ENCODE results near the gene LEMD2.

The LEMD2 gene

DNA sequence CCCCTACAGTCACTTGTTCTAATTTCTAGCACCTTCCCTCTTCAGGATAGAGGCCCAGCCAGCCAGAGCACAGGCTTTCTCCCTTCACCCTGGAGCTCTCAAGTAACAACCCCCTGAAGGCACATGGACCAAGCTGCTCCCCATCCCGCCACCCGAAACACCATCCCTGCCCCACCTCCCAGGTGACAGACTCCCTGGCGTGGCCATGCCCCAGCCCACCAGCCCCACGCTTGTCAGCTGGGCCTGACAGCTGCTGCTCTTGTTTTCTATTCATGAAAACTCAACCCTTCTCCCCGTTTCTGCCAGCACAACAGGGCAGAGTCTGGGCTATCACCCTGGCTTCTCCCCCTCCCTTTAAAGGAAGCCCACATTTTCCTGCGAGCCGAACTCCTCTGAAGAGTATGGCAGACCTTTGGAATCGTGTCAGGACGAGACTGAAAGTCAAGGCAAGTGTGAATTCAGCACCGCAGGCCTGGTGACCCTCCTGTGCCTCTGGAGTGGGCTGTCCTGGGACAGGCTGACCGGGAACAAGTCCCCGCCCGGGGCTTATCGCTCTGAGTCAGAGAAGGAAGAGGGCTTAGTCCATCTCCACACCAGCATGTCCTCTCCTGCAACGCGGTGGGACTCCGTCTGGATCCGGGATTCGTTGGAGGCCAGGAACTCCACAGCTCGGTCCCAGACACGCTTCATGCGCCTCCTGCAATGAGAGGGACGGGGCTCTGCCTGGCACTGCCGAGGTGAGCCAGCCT lies 16.7 kb downstream of the LEMD2 start:
- DNase-seq: no peak

DNA sequence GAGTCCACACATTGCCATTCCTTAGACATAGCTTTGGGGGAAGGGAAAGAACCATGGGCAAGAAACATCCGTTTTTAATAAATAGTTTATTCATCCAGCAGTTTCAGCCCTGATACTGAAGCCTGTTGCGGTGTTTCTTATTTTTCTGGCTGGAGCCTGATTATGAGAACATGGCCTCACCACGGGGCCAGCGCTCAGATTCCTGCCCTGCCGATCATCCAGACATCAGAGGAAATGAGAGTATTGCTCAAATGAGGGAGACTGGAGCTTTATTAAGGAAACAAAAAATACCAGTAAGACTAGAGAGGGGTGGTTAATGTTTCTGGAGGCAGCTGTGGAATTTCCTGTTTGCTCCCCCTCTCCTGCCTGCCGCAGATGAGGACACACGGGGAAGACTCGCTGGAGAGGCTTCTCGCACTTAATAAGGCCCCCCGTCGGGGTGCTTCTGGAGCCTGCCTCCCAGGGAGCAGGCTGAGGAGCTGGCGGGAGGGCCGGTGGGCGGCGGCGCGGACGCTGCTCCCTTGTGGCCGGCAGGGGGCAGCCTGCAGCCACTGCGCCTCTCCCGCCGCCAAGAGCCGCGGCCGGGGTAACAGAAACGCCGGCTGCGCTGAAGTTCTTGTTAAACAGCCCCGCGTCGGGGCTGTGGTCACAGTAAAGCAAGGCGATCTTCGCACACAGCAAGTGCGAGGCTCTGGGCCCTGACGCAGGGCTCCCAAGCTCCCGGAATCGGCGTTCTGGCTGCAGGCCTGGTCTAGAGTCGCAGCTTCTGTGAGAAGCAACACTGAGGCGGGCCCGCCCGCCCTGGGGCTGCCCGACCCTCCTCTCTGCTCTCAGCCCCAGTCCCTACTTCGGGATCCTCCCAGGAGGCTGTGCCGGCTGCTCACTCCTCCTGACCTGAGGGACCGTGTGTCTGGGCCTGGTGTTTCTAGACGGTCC lies 17.5 kb downstream of the LEMD2 start:
- peak; percentile 43 to 46 for DNase-seq

DNA sequence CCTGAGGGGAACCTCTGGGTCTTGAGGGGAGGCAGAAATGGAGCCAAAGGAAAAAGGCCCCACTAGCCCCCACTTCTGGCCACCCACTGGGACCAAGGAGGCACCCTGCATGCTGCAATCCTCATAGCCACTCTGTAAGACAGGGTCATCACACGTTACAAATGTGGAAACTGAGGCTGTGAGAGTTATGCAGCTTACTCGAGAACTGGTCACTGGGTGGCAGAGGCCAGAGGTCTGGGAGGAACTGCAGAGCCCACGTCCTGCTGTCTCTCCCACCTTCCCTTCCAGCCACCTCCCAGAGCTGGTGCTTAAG lies 18.1 kb downstream of the LEMD2 start:
- DNase-seq: no peak

DNA sequence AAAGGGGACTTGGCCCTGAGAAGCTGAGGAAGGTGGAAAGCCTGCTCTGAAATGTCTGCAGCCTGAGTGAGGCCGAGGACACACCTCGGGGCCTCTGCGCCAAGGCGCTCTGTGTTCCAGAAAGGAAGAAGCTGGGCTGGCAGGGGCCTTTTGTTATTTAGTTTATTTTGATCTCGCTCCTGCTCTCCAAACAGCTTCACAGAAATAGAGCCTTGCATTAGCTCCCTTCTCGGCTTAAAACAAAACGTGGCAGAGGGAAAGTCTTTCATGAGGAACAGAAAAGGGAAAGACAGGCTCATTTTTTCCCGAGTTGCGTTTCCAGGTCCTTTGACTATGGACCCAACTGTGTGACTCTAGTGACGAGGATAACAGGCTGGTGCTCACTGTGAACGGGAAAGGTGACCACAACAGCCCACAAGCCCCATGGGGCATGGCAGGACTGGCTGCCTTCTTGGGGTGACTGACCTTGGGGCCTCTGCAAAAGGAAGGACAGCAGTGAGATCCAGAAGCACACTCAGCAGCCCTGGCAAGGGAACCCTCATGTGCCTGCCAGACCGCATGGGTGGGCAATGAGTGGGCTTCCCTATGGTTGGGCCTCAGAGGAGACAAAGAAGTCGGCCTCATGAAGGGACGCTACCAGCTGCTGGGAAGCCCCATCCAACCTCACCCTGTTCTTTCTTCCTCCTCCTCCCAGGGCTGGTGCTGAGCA lies 18.7 kb downstream of the LEMD2 start:
- no peak for DNase-seq

DNA sequence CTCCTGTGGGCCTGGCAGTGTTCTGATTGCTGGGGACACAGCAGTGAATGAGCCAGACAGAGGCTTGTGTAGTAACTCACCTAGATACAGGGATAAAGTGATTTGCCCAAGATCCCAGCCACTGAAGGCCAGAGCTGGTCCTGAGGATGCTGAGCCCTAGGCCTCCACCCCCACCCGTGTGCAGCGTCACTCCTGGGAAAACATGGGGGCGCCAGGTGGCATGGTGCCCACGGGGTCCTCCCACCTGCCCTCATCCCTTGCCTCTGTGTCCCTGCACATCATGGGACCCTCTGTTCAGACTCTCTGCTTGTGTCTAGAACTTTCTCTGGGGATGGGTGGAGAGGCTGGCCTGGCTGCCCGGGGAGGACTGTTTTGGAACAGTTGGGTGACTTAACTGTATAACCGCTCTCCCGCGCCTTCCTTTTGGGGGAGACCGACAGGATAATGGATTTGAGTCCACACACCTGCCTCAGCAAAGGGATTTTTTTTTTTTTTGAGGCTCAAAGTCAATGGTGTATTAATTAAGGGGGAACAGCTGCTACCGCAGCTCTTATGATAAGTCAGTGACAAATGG lies 19.6 kb downstream of the LEMD2 start:
- no peak for DNase-seq

DNA sequence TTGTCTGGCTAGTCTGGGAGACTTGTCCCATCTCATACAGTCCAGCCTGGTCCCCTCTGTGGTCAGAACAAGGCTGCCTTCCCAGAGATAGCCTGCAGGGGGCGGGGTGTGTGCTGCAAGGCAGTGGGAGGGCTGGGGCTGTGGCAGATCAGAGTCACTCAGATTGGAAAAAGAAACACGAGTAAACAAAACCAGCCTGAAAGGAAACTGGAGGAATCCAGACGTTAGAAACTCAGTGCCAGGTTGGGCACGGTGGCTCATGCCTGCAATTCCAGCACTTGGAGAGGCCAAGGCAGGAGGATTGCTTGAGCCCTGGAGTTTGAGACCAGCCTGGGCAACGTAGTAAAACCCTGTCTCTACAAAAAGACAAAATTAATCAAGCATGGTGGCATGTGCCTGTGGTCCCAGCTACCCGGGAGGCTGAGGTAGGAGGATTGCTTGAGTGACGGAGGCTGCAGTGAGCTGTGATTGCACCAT lies 20.2 kb downstream of the LEMD2 start:
- DNase-seq: peak; percentile 53 to 66

DNA sequence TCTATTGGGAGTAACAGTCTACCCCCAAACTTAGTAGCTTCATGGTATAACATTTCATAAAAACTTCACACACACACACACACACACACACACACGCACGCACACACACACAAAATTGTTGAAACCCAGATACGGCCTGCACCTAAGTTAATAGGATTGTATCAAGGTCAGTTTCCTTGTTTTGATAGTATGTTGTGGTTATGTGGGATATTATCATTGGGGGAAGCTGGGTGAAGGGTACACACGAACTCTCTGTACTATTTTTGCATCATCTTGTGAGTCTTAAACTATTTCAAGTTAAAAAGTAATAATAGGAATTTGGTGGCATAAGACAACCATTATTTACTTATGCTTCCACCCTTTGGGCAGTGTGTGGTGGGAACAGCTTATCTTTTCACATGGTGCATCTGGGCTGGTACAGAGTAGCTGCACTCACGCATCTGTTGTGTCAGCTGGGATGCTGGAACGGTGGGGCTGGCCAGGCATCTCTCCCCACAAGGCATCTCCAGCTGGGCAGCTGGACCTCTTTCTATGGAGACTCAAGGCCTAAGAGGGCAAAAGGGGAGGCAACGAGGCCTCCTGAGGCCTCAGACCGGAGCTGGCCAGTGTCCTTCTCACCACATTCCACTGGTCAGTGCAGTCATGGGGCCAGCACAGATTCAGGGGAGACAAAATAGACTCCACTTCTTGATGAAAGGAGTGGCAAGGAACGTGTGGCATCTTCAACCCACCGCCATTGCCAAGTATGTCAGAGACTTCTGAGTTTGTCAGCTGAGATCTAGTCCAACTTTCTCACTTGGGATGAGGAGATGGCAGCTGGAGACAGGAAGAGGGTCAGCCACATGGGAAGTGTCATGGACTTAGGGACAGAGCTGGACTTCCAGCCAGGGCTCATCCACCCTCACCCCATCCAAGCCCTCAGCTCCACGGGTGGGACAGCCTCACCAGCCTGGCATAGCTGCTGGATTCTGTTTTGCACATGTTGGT lies 21.7 kb downstream of the LEMD2 start:
- no peak for DNase-seq

DNA sequence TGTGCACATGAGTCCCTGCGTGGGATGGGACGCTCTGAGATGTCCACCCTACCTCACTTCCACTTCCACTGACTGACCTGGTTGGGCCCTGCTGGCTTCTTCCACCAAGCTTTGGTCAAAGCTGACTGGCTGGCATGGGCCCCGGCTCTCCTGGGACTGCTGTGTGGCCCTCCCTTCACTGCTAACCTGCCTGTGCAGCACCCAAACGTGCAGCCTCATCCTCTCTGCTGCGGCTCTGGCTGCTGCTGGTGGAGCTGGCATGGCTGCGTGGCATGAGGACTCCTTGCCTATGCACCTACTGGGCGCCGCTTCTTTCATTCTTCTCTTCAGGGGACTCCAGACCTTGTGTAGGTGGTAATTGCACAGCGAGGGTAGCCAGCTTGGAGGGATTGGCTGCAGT lies 23.6 kb downstream of the LEMD2 start:
- no peak for DNase-seq

DNA sequence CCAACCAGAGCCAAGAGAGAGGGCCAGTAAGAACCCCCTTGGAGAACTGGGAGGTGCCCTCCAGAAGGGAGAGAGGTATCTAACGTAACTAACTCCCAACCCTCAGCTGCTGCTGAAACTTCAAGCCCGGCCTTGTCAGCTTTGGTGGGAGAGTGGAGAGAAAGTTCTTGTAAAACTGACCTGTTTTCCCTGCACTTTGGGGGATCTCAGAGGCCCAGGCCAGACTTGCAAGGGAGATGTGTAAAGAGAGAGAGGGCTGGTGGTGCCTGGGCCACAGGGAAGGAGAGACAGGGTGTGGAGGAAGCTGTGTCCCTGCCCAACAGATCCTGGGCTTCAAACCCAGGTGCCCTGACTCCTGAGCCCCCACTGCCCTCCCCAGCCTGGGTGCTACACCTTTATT lies 24.9 kb downstream of the LEMD2 start:
- no peak for DNase-seq

DNA sequence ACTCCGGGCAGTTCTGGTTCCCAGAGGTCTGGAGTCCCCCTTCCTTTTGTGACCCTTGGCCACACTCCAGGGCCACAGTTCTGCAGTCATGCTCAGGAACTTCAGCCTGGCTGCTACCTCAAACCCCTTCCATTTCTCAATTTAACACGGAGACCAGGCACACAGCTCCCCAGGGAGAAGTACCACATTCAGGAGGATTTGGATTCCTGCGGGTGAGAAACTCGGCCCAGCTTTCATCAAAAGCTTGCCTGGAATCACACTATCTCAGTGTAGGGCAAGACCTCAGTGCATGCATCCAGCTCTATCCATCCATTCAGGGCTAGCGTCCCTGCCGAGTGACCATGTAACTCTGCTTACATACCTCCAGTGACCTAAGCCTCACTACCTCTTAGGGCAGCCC lies 25.4 kb downstream of the LEMD2 start:
- no peak for DNase-seq

DNA sequence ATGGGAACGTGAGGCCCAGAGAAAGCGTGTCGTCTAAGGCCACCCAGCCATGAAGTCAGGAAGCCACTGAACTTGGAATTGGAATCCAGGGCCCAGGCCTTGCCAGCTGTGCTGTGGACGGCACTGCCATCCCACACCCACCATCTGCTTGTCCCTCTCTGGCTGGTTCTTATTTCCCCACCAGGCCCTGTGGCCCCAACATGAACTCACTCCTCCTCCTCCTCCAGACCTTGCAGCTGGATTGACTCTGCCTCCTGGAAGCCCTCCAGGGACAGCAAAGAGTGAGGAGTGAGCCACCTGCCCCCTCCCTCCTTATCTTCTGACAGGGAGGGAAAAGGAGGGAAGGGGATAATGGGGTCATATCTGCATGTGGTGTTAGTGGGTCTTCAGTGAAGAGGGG lies 26.2 kb downstream of the LEMD2 start:
- no peak for DNase-seq

DNA sequence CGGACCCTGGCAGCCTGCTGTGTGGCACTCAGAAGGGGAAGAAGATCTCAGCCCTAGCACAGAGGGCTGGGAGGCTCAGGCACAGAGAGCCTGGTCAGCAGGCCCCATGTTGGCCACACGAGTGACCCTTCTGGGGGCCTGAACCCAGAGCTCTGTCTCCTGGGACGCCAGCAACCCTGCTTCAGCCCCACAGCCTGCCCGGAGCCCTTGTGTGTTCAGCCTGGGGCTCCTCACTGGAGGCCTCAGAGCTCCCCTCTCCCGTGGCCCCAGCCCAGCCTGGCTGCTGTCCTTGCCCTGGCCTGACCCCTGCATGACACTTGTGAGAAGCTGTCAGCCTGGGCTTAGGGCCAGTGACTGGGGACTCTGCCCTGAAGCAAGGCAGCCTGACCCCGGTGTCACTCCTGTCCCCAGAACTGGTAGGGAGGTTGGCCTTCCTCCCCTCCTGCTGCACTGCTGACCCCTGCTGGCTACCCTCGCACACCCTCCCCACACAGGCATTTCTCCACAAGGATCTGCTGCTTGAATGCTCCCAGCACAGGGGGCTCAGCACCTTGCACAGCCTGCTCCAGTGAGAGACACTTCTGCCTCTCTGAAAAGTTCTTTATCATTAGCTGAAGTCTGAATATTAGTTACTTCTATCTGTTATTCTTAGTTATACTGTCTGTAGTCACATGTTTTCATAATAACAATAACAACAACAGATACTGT lies 26.9 kb downstream of the LEMD2 start:
- DNase-seq: peak; percentile 64 to 76

DNA sequence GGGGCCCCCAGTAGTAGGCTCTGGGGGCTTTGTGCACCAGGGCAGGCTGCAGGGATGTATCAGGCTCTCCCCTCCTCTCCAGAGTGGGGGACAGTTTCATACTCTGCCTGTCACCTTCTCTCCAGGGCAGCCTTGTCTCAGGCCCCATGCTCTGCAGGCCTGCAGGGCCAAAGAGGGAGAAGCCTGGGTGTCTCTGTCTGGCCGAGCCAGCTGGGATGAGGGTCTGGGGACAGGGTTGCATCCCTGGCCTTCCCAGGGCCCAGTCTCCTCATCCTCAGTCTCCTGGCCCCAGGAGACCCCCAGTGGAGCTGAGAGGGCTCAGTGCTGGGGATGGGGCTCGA lies 27.4 kb downstream of the LEMD2 start:
- DNase-seq: no peak

DNA sequence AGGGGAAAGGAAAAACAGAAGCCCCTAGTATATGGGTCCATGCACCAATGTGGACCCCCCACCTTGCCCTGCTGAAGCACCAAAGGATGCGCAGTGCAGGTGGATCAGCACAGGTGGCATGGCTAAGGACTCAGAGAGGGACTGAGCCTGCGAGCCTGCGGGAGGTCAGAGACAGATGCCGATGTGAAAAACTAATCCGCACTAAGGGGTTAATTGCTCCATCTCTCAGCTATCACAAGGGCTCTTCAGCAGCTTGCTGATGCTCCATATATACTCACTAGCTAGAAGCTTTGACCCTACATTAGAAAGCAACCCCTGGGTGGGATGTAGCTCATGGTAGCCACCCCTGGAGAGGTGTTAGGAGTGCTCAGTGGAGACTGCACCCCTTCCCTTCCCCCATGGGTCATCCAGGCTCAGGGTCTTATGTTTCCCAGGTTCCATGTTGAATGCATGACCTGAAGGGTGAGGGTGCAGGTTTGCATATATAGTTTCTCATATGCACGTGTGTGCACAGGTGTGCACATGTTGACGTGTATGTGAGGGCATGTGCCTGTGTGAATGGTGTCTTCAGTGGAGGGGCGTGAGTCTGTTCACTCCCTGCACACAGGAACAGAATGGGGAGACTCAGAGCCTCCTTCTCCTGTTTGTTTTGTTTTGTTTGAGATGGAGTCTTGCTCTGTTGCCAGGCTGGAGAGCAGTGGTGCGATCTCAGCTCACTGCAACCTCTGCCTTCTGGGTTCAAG lies 28.9 kb downstream of the LEMD2 start:
- no peak for DNase-seq

DNA sequence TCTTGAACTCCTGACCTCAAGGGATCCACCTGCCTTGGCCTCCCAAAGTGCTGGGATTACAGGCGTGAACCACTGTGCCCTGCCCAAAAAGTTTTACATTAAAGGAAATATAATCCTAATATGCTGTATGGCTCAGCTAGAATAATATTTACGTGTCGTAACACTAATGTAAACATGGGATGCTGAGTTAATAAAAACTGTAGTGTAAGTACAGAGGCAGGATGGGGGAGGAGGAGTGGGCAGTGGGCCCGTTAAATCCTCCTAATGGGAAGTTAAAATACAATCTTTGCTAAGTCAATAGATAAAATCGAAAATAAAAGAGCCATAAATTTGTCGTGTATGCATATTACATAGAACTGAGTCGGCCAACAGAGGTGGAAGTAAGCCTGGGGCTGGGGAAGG lies 30.1 kb downstream of the LEMD2 start:
- no peak for DNase-seq

DNA sequence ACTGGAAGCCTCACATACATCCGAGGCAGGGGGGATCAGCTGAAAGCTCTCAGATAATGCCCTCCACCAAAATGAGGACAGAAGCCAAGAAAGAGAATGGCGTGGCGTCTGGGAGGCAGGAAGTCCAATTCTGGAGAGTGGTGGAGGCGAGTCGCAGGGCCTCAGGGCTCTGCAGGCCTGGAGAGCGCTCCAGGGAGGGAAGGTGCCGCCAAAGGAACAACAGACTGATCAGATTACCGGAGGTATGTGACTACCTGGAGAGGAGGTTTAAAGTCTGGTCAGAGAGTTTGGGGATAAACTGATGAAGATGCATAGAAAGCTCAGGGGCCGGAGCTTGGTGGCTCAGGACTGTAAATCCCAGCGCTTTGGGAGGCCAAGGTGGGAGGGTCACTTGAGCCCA lies 31.0 kb downstream of the LEMD2 start:
- DNase-seq: no peak

DNA sequence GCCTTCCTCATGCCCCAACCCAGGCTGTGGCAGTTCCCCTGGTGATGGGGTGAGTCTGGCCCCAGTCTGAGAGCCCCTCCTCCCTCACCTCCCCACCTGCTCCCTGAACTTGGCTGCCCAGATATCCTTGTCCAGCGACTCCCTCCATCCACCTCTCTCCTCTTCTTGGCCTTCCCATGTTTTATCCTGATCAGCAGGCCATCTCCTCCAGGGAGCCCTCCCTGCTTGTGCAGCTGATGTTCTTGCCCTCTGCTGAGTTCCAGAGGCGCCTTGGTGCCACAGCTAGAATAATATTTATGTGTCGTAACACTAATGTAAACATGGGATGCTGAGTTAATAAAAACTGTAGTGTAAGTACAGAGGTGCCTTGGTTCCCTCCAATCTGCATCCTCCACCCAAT lies 31.8 kb downstream of the LEMD2 start:
- DNase-seq: no peak

DNA sequence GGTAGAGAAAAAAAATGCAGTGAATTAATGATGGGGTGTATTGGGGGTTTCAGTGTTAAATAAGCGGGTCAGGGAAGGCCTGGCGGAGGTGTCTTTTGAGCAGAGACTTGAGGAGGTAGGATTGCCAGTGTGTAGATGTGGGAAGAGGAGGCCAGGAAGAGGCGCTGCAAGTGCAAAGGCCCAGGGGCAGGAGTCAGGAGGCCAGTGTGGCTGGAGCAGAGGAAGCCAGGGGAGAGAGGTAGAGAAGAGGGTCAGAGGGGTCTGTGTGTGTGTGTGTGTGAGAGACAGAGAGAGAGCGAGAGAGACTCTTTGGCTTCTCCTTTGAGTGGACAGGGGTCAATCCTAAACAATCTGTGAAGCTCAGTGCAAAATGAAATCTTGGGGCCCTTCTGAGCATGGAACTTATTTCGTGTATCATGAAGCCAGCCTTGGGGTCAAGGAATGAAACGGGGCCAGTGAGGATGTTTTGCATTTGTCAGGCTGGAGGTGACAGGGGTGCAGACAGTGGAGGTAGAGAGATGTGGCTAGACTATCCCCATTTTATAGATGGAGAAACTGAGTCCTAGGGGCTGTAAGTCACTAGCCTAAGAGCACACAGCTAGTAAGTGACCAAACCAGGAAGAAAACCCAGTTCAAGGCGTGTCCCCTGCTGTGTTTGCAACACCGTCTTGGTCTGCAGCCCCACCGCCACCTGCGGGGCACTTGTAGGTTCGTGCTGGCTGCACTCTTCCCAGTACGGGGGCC lies 32.5 kb downstream of the LEMD2 start:
- no peak for DNase-seq

DNA sequence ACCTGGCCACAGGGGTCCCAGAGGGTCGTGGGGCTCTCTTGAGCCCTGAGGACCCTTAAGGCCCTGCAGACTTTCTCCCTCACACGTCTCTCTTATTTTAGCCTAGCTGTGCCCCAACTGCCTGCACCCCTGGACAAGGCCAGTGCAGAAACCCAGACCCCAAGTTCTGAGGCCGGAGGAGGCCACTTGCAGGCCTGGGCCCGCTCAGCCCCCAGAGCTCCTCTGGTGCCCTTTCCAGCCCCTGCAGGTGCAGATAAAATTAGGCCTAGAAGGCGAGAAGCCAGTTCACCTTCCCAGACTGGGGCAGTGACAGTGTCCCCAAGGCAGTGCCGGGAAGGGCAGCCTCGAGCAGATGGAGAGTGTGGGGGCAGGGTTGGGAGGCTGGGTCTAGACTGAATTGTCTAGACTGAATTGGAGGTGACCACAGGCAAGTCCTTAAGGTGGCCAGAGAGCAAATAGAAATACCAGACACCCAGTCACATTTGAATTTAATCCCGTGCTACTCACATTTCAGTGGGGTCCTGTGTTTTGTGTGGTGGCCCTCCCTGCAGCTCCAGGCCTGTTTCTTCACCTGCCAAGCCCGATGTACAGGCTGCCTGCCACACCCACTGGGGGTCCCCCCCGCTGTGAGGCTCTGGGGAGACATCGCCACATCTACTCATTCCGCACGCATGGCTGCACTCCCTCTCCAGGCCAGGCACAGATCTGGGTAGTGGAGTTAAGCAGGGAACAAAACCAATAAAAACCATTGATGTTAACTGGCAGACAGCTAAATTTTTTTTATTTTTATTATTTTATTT lies 33.7 kb downstream of the LEMD2 start:
- DNase-seq: no peak

Measured in AML-193 (cell line).